ENCODE data around the gene PRR14L. TPM values are rescaled to one million over a fixed set of nuclear protein-coding genes. Genes with fewer than 3 reads are reported as not detected.

The PRR14L gene
- total RNA-seq, 2 donors from 2014 or later, result 33.6 to 36.7 TPM

DNA sequence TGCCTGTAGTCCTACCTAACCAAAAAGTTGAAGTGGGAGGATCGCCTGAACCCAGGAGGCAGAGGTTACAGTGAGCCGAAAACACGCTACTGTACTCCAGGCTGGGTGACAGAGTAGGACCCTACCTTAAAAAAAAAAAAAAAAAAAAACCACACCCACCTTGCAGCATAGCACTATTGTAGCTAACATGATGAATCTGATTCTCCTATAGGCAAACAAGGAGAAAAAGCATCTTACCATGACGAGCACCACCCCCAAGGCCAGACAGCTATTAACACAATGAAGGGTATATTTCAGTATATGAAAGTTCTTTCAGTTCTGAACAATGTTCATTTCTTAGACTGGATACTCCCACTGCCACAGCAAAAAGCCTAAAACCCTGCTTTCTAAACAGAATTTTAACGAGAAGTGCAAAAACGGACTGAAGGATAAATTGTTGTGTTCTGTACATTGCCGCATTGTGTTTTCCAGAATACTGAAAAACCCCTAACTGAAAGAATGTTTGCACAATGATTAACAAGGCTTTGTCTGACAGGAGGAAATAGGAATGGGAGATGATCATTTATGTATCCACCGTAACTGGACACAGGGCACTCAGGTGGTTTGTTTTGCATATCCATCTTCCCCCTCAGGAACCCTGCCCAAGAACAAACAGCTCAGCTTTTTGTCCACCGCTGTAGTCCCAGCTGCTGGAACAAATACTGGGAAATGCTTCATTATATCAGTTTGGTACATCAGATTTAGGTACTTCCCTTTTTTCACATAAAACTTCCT is 96.8 kb downstream of the PRR14L start:
- DNase-seq (ENCODE audit: low spot score), result no peak
- intact Hi-C loops (cut with DNase I), result no loop called here

DNA sequence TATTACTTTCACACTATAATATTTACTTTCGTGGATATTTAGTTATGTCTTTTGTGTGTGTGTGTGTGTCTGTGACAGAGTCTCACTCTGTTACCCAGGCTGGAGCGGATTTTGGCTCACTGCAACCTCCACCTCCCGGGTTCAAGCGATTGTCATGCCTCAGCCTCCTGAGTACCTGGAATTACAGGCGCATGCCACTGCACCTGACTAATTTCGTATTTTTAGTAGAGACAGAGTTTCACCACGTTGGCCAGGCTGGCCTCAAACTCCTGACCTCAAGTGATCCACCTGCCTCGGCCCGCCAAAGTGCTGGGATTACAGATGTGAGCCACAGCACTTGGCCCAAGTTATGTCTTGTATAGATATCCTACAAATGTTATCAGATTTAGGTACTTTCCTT is 97.8 kb downstream of the PRR14L start:
- intact Hi-C loops (cut with DNase I), result no loop called here
- DNase-seq (ENCODE audit: low spot score), result no peak

DNA sequence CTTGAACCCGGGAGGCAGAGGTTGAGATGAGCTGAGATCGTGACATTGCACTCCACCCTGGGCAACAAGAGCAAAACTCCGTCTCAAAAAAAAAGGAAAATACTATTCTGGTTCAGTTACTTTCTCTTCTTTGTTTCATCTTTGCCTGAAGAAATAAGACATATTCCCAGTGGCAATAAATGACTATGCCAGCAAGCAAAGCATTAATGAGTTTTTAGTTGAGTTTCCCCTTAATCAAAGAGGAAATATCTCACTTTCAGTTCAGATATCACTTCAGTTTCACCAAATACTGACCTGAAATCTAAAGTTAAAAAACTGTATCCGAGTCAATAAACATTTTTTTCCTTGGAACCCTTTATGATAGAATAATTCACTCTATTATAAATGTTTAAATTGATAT is 98.3 kb downstream of the PRR14L start:
- intact Hi-C loops (cut with DNase I), result no loop called here
- no peak for DNase-seq (ENCODE audit: low spot score)

DNA sequence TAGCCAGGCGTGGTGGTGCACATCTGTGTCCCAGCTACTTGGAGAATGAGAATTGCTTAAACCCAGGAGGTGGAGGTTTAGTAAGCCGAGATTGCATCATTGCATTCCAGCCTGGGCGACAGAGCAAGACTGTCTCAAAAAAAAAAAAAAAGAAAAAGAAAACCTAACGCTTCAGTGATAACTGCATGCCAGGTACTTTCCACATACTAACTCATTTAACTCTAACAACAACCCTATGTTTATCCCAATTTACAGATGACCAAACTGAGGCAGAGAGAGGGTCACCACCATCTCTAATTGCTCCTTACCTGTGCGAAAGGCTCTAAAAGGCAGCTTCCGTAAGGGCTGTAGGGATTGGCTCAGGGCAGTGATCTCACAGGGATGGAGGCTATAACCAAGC is 99.5 kb downstream of the PRR14L start:
- intact Hi-C loops (cut with DNase I), result no loop called here
- DNase-seq (ENCODE audit: low spot score), result no peak

DNA sequence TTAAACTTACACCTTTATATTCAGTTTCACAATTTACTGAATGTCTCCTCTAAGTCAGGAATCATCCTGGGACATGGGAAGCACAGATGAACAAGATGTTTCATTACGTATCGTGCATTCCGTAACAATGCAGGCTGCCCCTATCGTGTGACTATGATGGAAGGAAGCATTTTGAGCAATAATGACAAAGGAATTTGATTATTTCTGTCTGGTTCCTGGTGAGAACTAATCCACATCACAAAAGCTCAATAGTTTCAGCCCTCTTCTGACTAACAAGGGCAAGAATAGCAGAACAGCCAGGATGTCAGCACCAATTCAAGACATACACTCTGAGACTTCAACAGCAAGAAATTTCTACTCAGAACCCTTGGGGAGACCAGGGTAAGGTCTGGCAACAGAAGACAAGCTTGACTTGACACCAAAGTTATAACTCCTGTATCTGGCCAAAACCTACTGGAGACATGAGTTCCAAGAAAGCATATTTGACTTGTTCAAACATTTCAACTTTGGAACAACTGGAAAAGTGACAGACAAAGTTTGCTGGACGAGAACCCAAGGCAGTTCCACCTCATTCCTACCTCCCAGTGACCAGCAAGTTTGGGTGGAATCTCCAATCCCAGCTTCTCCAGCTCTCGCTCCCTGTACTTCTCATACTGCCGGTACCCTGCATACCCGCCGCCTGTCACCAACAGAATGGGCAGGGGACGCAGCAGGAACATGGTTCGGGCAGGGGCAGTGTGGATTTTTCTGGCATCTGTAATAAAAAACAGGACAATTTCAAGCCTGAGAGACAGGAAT is 102.2 kb downstream of the PRR14L start:
- intact Hi-C loops (cut with DNase I), result no loop called here
- no peak for DNase-seq (ENCODE audit: low spot score)

DNA sequence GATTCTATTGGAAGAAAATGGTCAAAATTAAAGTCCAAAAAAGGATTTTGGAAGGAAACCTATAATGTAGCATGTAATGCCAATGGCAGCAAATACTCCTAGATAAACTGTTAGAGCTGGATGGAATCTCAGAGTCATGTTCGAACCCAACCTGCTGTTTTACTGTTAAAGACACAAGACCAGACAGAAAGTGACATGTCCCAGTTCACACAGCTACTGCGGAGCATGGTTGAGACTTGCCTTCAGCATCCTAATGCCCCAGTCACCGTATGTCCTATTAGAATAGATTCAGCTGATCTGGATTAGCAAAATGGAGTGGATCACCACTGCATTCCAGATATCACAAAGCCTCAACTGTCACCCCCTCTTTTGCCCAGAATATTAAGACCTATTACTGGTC is 102.9 kb downstream of the PRR14L start:
- intact Hi-C loops (cut with DNase I), result no loop called here
- no peak for DNase-seq (ENCODE audit: low spot score)

DNA sequence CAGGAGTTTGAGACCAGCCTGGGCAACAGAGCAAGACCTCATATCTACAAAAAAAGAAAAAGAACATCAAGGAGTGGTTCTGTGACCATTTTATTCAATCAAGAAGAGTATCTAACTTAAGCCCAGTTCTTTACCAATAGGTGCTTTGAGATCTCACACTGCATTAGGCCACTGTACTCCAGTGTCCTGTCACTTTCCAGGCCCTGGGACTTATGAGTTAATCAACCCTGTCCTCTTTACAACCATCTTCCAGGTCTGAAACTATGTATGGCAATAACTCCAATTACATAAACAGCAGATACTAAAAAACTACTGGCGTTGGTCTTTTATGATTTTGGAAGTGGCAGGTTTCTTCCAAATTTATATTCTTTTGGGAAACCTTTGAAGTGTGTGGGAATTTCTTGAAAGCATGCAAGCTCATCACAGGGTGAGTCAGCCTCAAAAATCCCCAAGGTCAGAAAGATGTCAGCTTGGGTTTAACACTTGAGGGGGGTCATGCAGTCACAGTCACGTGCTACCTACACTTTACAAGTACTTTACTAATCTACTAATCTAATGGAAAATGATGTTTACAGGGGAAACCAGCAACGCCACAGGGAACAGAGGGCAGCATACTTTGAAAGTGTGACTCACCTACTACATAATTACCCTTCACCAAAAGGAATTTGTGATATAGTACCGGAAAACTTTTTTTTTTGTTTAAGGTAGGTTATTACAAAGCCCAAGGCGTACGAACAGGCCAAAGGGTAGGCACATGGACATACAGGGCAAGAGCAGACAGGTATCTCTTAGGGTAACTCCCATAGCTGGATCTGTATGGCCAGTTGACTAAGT is 103.5 kb downstream of the PRR14L start:
- no peak for DNase-seq (ENCODE audit: low spot score)
- intact Hi-C loops (cut with DNase I), result no loop called here

DNA sequence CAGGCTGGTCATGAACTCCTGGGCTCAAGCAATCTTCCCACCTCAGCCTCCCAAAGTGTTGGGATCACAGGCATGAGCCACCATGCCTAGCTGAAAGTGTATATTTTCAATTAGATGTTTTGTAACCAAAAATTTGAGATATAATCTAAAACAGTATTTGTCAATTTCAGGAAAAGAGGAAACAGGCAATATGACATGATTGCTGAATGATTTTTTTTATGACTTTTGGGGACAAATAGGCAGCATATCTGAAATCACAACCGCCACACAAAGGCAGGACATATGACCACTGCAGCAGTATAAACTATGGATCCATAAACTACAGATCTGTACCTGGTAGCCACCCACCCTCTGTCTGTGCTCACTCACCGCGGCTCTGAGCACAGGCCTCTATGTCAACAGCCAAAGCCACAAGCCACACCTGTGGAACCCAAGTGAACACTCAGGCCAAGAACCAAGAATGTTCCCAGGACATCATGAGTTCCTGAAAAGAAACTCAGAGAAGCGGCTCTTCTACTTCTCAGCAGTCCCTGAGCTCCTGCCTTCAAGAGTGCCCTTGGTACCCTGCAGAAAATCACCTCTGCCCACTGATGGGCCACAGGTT is 110.4 kb downstream of the PRR14L start:
- intact Hi-C loops (cut with DNase I), result no loop called here
- DNase-seq (ENCODE audit: low spot score), result peak; percentile 20

DNA sequence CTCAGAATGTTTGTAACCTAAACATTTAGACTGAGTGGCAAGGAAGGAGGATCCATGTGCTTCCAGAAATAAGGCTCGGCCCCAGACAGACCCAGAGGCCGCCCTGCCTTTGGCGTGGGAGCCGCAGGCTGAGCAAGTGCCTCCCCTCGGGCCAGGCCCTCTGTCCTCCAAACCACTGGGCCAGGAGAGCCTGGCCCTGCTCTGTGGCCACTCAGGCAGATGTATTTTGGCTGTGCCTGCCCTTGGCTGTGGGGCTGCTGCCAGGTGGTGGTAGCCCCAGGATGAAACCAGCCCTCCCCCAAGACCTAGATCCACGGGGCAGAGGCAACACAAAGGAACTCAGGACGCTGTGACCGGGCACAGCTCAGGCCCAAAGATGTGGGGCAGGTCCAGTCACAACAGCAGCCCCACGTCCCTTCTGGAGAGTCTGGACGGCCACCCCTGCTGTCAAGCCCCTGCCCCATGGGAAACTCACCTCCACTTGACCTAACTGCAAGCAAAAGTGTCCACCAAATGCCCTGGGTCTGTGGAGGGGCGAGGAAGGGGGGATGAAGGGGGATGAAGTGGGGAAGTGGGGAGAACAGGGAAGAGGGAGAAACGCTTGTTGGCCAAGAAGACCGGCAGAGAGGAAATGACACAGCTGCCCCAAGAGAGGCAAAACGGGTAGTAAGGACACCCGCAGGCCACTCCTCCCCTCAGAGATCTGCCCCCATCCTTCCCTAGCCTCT is 111.9 kb downstream of the PRR14L start:
- intact Hi-C loops (cut with DNase I), result no loop called here
- DNase-seq (ENCODE audit: low spot score), result peak; percentile 85

DNA sequence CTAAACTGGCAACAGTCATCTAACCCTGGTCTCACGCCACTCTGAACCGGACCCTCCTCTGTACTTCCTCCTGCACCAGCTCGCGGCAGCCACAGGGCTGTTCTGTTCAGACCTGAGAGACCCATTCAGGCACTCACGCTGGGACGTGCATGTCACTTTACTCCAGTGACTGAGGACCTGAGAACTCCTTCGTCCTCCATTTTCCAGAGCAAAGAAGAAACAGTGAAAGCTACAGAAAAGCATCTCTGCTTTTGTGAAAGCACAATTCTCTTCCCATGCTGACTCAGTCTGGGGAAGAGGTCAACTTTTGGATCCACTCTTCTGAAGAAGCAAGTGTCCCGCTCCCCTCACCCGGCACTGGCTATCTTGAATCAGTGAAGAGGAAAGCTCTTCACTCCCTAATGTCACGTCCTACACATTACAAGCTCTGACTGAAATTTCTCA is 112.5 kb downstream of the PRR14L start:
- DNase-seq (ENCODE audit: low spot score), result peak; percentile 89
- intact Hi-C loops (cut with DNase I), result no loop called here

DNA sequence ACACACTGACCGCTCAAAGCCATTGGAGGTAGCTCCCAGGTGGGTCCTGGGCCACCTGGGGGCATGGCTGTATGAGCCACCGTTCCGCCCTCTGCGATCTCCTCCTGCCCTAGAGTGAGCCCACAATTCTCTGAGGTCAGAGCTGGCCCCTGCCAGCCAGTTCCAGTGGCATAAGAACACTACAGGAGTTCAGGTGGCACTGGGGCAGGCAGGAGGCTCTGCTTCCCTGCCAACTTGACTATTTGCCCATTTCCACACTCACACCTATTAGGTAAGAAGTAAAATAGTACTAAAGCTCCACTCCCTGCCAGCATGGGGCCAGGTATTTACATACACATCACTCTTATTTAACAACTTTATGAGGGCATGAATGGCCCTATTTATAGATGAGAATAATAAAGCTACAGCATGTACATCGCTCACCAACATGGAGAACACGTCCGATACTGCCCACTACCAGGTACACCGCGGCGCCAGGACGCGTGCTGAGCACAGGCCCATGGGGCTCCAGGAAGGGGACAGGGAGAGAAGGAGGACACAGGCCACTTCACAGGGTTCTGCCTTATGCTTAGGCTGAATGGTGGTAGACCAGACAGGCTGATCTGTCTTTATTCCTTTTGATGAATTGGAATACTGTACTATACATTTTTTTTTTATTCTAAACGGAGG is 114.2 kb downstream of the PRR14L start:
- intact Hi-C loops (cut with DNase I), result no loop called here
- DNase-seq (ENCODE audit: low spot score), result no peak

DNA sequence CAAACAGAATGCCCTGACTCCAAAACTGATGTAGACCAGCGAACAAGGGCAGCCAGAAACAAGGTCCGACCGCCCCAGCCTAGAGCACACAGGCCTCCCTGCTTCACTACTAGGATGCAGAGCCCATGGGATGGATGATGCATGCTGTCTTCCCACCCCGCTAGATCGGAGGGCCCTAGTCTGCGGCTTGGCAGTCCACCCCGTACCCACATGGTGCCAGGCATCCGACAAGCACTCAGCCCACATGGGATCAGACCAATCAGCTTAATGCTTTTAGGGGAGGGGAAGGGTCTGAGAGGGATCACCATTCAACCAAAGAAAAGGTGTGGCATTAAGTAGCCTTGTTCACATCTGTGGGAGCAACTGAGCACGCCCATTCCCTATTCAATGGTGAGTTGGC is 118.5 kb downstream of the PRR14L start:
- intact Hi-C loops (cut with DNase I), result loop anchor here in 1 of 2 donors (5.0 kb wide), 1 partner anchor 74 kb away; no protein-coding TSS in a partner anchor

More for the DNA sequence above, 118.5 kb downstream of the PRR14L start:
- DNase-seq (ENCODE audit: low spot score), result no peak

Other genes with a start within 250 kb of the PRR14L start
- 10 to 100 TPM; 38.0 to 44.6 TPM for gene PISD, start 87.9 kb downstream of the PRR14L start, total RNA-seq
- 10 to 100 TPM; 20.2 to 25.4 TPM for gene DEPDC5, start 3.9 kb upstream of the PRR14L start, total RNA-seq
- 100 to 1,000 TPM; 425 to 833 TPM for gene YWHAH, start 194.4 kb upstream of the PRR14L start, total RNA-seq